ENCODE data around the gene RASA2. TPM values are rescaled to one million over a fixed set of nuclear protein-coding genes. Genes with fewer than 3 reads are reported as not detected.

RASA2 gene
- total RNA-seq, 1 donor from 2014 or later = 15.1 TPM

GRCh38 chr3:141482245-141482922 is 4.4 kb upstream of the RASA2 start:
- no peak for TF ChIP-seq CTCF (conservative IDR thresholded peaks at IDR 0.05; ENCODE audit: low read depth, low read length)
- no peak overlapping the region for H3K4me3 ChIP-seq (ENCODE audit: low read depth, low read length)
- peak; percentile 73 for DNase-seq (ENCODE audit: low read depth)

GRCh38 chr3:141484701-141485287 is 2.0 kb upstream of the RASA2 start:
- DNase-seq (ENCODE audit: low read depth) = no peak
- TF ChIP-seq CTCF (conservative IDR thresholded peaks at IDR 0.05; ENCODE audit: low read depth, low read length) = no peak
- no peak overlapping the region for H3K4me3 ChIP-seq (ENCODE audit: low read depth, low read length)

GRCh38 chr3:141485641-141486495 is 959 bp upstream of the RASA2 start:
- H3K4me3 ChIP-seq (ENCODE audit: low read depth, low read length) = peak overlapping the region; percentile 65
- peak; percentile 94 for DNase-seq (ENCODE audit: low read depth)
- no peak for TF ChIP-seq CTCF (conservative IDR thresholded peaks at IDR 0.05; ENCODE audit: low read depth, low read length)

- TF ChIP-seq CTCF (conservative IDR thresholded peaks at IDR 0.05; ENCODE audit: low read depth, low read length) = no peak
- H3K4me3 ChIP-seq (ENCODE audit: low read depth, low read length) = peak overlapping the region; percentile 65
- no peak for DNase-seq (ENCODE audit: low read depth)
These were observed 406 bp upstream of the RASA2 start for GRCh38 chr3:141486496-141486745.

GRCh38 chr3:141487521-141488252 is 860 bp downstream of the RASA2 start:
- no peak for TF ChIP-seq CTCF (conservative IDR thresholded peaks at IDR 0.05; ENCODE audit: low read depth, low read length)
- H3K4me3 ChIP-seq (ENCODE audit: low read depth, low read length) = peak overlapping the region; percentile 75
- DNase-seq (ENCODE audit: low read depth) = no peak

GRCh38 chr3:141489203-141489602 is 2.4 kb downstream of the RASA2 start:
- TF ChIP-seq CTCF (conservative IDR thresholded peaks at IDR 0.05; ENCODE audit: low read depth, low read length) = no peak
- no peak for DNase-seq (ENCODE audit: low read depth)
- H3K4me3 ChIP-seq (ENCODE audit: low read depth, low read length) = no peak overlapping the region
